GM18870 (cell line): ENCODE data around the gene SRPRB.

Experiments
- ATAC-seq: cut with Tn5 transposase; IDR thresholded peaks from one replicate; pipeline ENCODE4 v1.9.1; 2021; ENCODE audit warnings: moderate library complexity; ENCODE audit not compliant: unreplicated experiment

SRPRB gene, protein sequence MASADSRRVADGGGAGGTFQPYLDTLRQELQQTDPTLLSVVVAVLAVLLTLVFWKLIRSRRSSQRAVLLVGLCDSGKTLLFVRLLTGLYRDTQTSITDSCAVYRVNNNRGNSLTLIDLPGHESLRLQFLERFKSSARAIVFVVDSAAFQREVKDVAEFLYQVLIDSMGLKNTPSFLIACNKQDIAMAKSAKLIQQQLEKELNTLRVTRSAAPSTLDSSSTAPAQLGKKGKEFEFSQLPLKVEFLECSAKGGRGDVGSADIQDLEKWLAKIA

DNA sequence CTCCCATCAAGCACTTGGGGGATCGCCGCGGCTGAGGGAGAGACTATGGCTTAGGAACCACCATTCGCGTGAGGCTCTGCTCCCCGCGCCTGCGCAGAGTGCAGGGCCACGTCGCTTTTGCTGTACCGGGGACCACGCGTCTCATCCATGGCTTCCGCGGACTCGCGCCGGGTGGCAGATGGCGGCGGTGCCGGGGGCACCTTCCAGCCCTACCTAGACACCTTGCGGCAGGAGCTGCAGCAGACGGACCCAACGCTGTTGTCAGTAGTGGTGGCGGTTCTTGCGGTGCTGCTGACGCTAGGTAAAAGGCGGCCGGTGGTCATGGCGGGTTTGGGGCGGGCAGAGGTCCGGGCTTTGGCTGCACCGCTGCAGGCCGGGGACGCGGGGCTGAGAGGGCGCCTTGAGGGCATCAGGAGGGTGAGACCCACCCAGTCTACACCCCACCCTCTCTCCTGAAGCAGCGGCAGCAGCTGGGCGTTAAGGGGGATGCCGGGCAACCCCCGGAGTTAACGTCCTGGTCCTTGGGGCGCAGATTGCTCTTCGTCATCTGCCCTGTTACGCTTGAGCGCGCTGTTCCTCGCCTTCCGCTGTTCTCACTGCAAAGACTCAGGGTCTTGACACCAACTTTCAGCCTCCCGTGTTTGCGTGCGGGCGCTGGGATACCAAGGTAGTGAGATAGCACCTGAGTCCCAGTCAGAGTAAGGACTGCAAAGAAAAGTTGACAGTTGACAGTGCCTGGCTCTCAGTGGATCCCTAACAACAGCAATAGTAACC, at the start of gene SRPRB:
Gene SRPRB (plus strand): TSS at position 114 of the 774 bp plus-strand sequence. CDS start 34 bp downstream, at position 148.
- ATAC-seq = peak; percentile 97

DNA sequence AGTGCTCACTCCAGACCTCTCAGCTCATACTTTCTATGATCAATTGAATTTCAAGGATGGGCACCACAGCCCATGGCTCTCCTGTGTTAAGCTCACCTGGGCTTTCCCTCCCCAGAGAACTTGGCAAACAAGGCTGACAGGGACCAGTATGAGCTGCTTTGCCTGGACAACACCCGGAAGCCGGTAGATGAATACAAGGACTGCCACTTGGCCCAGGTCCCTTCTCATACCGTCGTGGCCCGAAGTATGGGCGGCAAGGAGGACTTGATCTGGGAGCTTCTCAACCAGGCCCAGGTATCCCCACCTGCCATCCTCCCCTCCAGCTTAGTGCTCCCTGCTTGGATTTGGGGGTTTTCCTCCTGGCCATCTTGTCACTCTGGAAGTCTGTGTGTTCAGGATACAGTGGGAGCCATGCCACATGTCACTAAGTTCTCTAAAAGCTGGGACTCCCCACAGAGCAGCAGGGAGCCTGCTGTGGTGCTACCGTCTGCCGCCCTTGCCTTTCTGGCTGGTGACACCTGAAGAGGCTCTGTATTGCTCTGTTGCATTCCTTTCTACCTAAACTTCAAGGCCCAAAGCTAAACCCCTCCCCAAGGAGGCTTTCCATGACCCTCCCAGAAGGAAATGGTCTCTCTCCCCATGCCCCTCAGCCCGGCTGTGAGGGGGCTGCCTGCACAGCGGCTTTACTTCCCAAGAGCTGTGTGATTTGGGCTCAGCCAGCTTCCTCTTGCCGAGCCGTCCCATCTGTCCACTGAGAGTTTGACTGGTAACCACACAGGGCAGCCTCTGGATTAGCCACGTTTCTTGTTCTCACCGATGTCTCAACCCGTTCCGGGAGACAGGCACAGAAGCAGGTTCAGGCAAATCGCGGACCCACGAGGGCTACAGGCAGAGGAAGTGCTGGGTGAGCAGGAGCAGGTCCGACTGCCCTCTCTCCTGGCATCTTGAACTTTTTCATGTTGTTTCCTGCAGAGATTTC, 48.6 kb upstream of the SRPRB start:
- ATAC-seq = no peak

DNA sequence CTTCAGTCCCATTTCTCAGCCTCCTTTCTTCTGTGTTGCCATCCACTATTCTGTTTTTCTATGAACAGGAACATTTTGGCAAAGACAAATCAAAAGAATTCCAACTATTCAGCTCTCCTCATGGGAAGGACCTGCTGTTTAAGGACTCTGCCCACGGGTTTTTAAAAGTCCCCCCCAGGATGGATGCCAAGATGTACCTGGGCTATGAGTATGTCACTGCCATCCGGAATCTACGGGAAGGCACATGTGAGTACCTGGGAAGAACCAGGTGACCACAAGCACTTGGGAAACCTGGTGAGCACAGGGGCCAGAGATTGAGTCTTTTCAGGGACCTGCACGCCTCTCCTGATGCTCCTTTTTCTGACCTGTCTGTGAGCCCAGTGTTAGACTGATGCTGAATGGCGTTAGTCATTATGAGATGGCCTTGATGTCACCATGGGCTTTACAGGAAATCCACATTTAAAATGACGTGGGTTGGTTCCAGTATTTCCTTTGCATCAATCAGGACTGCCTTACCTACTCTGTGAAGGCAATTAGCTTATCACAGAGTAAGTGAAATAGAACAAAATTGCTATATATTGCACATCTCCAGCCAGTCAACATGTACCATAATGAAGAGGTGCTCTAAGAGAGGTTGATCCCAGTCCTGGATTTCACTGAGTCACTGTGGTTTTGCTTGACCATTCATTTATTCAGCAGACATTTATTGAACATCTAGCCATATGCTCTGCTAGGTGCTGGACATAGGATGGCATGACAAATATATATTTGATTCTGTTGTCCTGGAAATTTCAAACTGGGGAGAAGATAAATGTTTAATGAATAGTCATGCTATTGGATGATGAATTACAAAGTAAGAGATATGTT, 47.7 kb upstream of the SRPRB start:
- ATAC-seq = no peak

DNA sequence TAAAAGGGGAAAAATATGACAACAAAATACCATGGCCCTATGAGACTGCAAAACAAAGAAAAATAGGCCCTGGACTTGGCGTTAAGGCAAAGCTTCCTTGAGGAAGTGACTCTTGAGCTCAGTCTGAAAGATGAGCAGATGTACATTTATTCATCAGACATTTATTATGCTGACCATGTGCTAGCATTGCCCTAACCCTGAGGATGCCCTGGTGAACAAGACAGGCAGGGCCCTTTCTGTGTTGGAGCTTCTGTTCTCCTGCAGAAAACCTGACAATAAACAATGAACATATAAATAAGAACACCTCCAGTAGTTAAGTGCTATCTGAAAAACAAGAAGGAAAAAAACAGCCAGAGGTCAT, 47.1 kb upstream of the SRPRB start:
- no peak for ATAC-seq

DNA sequence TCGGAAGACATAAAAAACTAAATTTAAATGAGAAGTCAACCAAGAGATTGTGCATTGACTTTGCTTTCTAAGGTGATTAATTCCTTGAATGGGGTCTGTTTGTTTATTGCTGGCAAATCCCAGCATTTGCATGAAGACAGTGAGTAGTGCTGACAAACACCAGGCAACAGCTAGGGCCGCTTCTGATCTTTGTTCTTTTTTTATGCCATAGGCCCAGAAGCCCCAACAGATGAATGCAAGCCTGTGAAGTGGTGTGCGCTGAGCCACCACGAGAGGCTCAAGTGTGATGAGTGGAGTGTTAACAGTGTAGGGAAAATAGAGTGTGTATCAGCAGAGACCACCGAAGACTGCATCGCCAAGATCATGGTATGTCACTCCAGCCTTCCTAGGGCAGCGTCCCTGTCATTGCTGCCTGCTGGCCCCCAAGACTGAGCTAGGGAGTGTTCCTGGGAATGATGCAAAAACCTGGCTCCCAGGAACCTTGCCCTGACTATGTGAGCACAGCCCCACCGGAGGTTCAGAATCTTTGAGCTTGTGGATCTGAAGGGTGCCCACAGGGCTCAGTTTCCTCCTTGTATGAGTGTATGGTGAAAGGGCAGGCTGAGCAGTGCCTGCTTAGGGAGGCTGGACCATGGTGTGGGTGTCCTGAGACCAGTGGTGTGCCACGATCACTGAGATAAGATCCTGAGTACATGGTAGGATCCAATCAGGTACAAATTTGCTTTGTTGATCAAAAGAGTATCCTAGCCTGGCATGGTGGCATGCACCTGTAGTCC, 46.5 kb upstream of the SRPRB start:
- no peak for ATAC-seq

DNA sequence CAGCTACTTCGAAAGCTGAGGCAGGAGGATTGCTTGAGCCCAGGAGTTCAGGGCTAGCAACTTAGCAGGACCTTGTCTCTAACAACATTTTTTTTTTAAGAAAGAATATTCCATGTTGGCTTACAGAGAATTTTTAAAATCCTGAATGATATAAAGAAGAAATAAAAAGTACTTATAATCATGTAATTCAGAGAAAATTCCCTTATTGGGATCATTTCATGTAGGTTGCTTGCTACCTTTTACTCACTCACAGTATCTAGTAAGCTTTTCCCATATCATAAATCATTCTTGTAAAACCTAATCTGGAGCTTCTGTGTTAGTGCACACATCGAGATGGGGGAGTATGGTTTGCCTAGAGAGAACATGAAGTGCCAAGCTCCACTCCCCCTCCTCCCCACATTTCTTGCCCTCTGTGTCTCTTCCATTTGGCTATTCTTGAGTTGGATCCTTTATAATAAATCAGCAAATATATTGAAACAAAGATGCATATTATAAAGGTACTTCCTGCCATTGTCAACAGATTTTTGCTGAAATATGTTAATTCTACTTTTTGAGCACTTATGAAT, 45.8 kb upstream of the SRPRB start:
- no peak for ATAC-seq

DNA sequence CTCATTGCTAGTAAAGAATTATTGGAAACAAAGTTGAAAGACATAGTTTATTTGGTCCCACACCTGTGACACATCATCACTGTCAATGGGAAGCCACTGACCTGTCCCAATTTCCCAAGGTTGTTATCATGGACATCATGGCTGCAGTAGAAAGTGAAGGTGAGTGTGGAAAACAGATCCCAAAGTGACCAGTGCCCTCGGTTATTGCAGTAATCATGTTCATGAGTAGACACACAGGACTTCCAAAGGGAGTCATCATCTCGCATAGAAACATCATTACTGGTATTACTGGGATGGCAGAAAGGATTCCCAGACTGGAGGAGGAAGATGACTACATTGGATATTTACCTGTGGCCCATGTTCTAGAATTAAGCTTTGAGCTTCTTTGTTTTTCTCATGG, 44.7 kb upstream of the SRPRB start:
- no peak for ATAC-seq

DNA sequence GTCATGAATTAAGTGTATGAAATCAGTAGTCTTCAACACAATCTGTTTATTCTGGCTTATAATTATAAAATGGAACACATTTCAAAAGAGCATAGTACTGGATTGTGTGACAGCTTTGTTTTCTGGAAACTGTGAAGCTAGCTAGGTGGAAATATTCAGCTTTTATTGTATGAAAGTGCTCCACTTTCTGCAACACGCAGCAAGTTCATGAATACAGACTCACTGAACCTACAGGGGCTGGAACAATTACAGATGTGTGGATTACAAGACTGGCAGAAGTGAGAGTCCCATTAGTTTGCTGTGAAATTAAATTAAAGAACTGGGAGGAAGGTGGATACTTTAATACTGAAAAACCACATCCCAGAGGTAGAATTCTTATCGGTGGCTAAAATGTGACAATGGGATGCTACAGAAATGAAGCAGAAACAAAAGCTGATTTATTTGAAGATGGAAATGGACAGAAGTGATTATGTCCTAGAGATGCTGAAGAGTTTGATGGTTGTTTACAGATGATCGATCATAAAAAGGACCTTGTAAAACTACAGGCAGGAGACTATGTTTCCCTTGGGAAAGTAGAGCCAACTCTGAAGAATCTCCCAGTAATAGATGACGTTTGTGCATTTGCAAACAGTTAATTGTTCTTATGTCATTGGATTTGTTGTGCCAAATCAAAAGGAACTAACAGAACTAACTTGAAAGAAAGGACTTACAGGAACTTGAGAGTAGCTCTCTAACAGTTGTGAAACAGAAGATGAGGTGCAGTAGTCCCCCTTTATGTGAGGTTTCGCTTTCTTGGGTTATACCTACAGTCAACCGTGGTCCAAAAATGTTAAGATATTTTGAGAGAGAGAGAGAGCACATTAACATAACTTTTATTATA, 43.8 kb upstream of the SRPRB start:
- no peak for ATAC-seq

DNA sequence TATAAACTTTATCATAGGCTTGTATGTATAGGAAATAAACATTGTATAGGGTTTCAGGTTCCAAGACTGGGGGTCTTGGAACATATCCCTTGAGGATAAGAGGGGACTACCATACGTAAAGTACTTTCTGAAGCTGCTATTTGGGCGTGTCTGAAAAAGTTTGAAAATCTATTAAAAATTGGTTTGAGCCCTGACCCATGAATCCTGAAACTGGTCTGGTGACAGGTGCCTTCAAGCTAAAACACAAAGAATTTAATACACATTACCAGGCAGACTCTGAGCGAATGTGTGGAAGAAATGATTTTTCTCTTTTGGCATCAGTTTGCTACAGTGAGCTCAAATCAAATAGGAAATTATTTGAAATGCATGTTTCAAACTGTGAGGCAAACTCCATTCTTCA, 43.1 kb upstream of the SRPRB start:
- ATAC-seq = no peak

DNA sequence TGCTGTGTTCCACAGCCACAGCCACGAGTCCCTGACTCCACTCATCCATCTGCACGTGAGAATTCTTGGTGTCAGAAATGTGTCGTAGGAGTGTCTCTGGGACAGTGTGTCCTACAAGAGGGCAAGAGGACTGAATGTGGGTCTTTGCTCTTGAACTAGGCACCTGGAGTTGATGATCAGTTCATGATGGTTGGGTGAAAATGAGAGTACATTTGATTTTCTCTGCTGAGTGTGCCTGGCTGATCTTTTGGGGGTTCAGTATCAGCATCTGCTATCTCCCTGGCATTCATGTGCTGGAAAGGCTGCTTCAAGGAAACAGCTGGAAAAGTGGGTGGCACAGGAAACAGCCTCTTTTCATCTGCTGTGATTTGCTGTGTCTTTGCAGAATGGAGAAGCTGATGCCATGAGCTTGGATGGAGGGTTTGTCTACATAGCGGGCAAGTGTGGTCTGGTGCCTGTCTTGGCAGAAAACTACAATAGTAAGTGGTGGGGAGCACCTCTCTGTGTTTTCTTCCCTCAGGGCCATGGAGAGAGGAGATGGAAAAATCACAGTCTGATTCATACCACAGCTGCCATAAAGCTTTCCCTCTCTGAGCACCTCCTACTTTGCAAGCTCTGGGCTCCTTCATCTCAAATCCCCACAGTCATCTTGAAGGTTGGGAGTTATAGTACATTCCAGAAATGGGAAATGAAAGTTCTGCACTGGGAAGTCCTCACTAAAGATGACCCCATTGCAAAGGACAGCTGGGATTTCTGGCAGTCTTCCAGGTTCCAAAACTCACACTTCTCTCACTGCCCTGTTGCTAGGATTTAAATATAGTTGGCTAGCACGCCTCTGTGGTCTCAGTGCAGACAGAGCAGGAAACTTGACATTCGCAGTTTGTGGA, 41.6 kb upstream of the SRPRB start:
- ATAC-seq = no peak

DNA sequence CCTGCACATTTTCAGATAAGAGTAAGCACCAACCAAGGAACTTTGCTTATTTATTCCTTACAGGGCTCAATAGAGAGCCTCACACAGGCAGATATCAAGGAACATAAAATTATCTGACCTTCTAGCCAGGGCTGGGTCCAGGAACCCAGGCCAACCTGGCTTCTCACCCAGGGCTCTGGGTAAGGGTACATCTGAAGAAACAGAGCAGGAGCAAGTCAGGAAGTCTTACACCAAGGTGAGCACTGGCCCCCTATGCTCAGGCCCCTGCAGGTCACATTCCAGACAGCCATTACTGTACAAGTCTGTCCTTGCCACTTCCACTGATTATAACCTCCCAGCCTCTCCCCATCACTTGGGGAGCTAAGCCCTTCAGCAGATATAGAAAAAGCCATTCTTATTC, 40.4 kb upstream of the SRPRB start:
- ATAC-seq = no peak

DNA sequence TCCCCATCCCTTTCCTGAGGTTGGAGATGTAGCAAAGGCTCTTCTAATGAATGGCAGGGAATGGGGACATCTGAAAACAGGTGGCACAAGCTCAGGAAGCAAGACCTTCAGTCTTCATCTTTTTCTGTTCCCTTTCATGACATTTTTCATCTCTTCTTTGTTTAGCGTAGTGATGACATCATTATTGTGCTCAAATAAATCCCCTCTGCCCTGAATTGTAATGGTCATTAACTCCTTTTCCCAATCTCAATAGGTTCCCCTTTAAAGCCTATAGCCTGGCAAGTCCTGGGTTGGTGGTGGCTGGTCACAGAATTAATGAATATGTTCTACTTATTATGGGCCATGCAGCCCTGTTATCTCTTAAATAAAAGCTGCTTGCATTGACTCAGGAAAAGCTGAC, 38.0 kb upstream of the SRPRB start:
- ATAC-seq = no peak

DNA sequence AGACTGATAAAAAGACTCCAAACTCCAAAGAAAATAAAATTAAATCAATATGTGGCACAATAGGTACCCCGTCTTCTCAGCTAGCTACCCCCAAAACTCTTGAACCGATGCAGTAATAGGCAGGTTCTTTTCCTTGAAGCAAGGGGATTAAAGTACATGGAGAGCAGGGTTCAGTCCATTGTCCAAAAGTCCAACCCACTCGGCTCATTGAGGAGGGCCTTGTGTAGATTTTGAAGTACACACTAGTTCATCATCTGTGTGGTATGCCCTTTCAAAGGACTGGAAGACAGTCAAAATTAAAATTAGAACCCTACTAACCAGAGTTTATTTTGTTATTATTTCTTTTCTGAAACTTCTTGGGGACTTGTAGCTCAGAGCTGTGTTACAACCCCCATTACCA, 36.1 kb upstream of the SRPRB start:
- ATAC-seq = no peak

DNA sequence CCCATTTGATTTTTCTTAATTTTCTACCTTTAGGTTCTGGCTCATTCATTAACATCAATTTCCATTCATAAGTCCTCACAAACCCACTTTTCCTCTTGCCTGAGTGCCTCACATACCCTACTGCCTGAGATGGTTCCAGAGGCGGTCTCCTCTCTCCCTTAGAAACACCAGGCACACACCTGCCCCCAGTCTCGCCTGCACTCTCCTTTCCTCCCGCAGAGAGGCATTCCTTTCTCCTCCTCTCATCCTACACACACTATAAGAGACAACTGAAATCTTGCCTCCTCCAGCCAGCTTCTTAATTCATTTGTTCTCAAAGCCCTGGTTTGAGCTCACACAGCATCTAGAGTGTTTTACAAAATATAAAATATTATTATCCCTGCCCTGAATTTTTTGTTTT, 31.9 kb upstream of the SRPRB start:
- ATAC-seq = no peak

DNA sequence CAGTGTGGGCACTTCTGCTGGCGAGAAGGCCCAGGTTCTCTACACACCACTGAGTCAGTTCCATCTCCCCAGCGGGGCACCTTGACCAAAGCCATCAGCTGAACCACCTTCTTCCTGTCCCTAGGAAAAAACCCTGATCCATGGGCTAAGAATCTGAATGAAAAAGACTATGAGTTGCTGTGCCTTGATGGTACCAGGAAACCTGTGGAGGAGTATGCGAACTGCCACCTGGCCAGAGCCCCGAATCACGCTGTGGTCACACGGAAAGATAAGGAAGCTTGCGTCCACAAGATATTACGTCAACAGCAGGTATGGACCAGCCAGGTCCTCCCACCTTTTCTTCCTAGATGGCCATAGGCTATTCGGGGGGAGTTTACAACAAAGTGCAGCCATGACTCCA, 30.3 kb upstream of the SRPRB start:
- ATAC-seq = no peak

DNA sequence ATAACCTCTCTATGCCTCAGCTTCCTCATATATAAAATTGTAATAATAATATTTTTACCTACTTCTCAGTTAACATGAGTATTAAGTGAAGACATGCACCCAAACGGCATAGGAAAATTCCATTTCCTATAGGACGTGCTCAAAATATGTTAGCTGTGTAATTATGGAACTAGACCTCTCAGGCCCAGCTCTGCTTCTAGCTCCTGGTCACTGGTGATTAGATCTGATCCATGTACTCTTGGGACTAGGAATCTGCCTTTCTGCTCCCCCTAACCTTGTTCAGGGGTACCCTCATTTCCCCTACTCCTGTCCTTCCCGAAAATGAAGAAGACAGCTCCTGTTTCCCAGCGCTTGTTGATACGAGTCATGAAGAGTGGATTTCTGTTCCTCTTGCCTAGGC, 29.8 kb upstream of the SRPRB start:
- no peak for ATAC-seq

DNA sequence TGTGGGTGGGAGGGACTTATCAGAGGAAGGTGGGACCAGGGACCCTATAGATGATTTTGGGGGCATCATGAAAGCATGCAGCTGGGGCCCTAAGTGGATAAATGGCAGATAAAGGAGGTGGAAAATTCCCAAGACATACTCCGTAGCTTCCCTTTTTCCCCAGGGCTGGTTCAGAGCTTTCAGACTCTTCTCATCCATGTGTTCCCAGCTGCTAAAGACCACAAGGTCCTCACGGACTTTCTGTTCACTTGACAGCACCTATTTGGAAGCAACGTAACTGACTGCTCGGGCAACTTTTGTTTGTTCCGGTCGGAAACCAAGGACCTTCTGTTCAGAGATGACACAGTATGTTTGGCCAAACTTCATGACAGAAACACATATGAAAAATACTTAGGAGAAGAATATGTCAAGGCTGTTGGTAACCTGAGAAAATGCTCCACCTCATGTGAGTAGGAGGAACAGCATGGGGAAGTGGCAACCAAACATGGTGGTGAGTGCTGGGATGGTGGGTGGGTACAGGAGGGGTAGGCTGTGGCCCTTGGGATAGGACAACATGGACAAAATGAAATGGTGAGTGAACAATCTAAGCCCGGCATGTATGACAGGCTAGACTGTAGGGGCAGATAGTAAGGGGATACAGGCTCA, 28.7 kb upstream of the SRPRB start:
- no peak for ATAC-seq
